HT-29 (cell line): ENCODE data around the gene NCEH1. TPM values are rescaled to one million over a fixed set of nuclear protein-coding genes. Genes with fewer than 3 reads are reported as not detected.

Experiments
- DNase-seq: peaks from one replicate; pipeline ENCODE4 v3.0.0-alpha.2; 2015; ENCODE audit warnings: low spot score
- small RNA-seq: library from RNA; depleted of rRNA; stranded (forward); fragments of <200 nt; gene quantifications from one replicate; pipeline ENCODE3, GENCODE V24; 2014
- total RNA-seq: library from RNA; depleted of rRNA; stranded (reverse); fragments of >200 nt; shearing (Covaris generic); gene quantifications from 2 replicates; pipeline ENCODE4 v1.2.3, GENCODE V29; 2014; rRNA removed

The NCEH1 gene
- total RNA-seq, 1 experiment from 2014 or later, result 11.5 TPM

DNA sequence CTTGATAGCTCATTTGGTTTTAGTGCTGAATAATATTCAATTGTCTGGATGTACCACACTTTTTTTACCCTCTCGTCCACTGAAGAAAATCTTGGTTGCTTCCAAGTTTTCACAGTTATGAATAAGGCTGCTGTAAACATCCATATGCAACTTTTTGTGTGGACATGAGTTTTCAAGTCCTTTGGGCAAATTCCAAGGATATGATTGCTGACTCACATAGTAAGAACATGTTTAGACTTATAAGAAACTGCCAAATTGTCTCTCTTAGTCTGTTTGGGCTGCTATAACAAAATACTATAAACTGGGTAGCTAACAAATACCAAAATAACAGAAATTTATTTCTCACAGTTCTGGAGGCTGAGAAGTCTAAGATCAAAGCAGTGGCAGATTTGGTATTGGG lies 128.2 kb downstream of the NCEH1 start:
- DNase-seq, result no peak

DNA sequence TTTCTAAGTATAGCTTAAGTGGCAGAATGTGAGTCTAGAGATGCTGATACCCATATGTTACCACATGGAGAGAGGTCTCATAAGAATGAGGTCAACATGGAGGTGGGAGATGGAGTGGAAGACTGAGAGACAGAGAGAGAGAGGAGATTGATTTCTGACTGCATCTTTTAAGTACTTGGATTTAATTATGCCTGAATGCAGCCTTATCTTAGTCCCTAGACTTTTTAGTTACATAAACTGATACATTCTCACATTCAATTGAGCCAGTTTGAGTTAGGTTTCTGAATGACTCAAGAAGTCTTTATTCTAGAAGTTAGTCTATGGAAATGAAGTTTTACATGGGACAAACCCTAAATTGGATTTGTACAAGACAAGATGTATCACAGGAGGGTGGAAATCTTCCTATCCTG lies 129.1 kb downstream of the NCEH1 start:
- no peak for DNase-seq

DNA sequence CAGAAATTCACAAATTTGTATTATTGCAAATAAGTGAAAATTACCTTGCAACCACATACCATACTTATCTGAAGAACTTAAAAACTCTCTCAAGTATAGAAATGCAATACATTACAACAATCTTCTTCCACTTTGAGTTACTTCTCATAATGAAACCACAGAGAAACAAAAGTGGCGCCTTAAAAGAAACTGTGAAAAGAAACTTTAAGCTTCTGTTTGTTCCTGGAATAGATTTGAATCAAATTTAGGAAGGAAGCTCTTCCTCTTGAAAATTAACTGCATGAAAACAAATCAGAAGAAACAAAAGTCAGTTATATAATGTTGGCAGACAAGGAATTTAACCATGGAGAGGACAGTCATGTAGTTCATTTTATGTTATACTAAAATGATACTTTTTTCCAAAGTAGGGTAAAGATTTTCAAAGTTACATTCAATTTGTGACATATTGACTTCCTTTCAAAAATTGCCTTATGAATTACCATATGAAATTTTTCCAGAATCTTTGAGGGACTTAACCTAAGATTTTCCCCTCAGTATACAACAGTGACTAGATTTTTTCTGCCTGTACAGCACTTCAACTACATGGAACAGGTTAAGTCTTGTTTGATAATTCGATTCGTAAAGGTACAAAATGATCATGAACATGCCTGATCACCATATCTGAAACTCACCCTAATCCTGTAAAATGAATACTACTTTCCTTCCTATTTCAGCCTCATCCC lies 130.0 kb downstream of the NCEH1 start:
- DNase-seq, result no peak

Small RNAs within 50 kb of the gene (small RNA-seq; reads per million reads assigned to genes)
- not detected for gene RNU6-547P

Other genes starting within 250 kb of the NCEH1 start
- 14.8 and 14.9 TPM in 2 replicates for gene TNFSF10, start 187.6 kb downstream of the NCEH1 start, total RNA-seq
- gene ECT2, start 39.7 kb upstream of the NCEH1 start, total RNA-seq, result 56.7 and 74.5 TPM in 2 replicates